MM.1S (cell line): Measurements from ENCODE around the gene SAFB.

Experiments used
- DNase-seq: peaks from one replicate; pipeline ENCODE4 v3.0.0-alpha.2; 2015
- H2AFZ ChIP-seq: fragments of 300-600 bp; sonication (generic); 2 replicates; pipeline ENCODE4 v1.6.0; 2016; ENCODE audit warnings: antibody characterized with exemption, low read length
- H3F3A ChIP-seq: fragments of 300-600 bp; sonication (generic); 2 replicates; pipeline ENCODE4 v1.6.1; 2016; ENCODE audit warnings: mild to moderate bottlenecking, antibody characterized with exemption, low read length, moderate library complexity, mixed read lengths; ENCODE audit not compliant: insufficient read depth
- H3K27ac ChIP-seq: fragments of 300-600 bp; sonication (generic); 2 replicates; pipeline ENCODE4 v1.5.1; 2016; ENCODE audit warnings: mild to moderate bottlenecking, low read length
- H3K27me3 ChIP-seq: fragments of 300-600 bp; sonication (generic); replicated peaks from 2 replicates; pipeline ENCODE4 v1.6.0; 2016; ENCODE audit warnings: low read length; ENCODE audit not compliant: insufficient read depth
- H3K36me3 ChIP-seq: fragments of 300-600 bp; sonication (generic); replicated peaks from 2 replicates; pipeline ENCODE4 v1.6.1; 2016; ENCODE audit warnings: mild to moderate bottlenecking, low read length, mixed read lengths; ENCODE audit not compliant: insufficient read depth
- H3K4me1 ChIP-seq: fragments of 300-600 bp; sonication (generic); 2 replicates; pipeline ENCODE4 v1.6.1; 2016; ENCODE audit warnings: low read length, mixed read lengths
- H3K4me2 ChIP-seq: fragments of 300-600 bp; sonication (generic); 2 replicates; pipeline ENCODE4 v1.6.0; 2016; ENCODE audit warnings: low read depth, low read length
- H3K4me3 ChIP-seq: fragments of 300-600 bp; sonication (generic); 2 replicates; pipeline ENCODE4 v1.5.1; 2016; ENCODE audit warnings: low read length, mixed read lengths
- H3K79me2 ChIP-seq: fragments of 300-600 bp; sonication (generic); 2 replicates; pipeline ENCODE4 v1.6.1; 2016; ENCODE audit warnings: mixed run types, low read length, mixed read lengths
- H3K9ac ChIP-seq: fragments of 300-600 bp; sonication (generic); 2 replicates; pipeline ENCODE4 v1.6.1; 2016; ENCODE audit warnings: low read length, mixed read lengths
- H3K9me2 ChIP-seq: fragments of 300-600 bp; sonication (generic); replicated peaks from 2 replicates; pipeline ENCODE4 v1.6.1; 2016; ENCODE audit warnings: mild to moderate bottlenecking, low read length, mixed read lengths; ENCODE audit not compliant: insufficient read depth
- H3K9me3 ChIP-seq: fragments of 300-600 bp; sonication (generic); replicated peaks from 2 replicates; pipeline ENCODE4 v1.6.1; 2016; ENCODE audit warnings: mild to moderate bottlenecking, low read length, mixed read lengths; ENCODE audit not compliant: insufficient read depth
- H4K20me1 ChIP-seq: fragments of 300-600 bp; sonication (generic); 2 replicates; pipeline ENCODE4 v1.6.1; 2016; ENCODE audit warnings: mild to moderate bottlenecking, low read length, moderate library complexity, mixed read lengths; ENCODE audit not compliant: insufficient read depth
- CTCF ChIP-seq: fragments of 300-600 bp; sonication (generic); IDR thresholded peaks from 2 replicates; pipeline ENCODE4 v1.5.1; 2016; ENCODE audit warnings: antibody characterized with exemption, low read length, mixed read lengths
- EZH2 ChIP-seq: fragments of 300-600 bp; sonication (generic); optimal IDR thresholded peaks from 2 replicates; pipeline ENCODE3; 2017; ENCODE audit warnings: low read depth, mild to moderate bottlenecking, antibody characterized with exemption, low read length, mixed read lengths
- EZH2phosphoT487 ChIP-seq: fragments of 300-600 bp; sonication (generic); IDR thresholded peaks from 2 replicates; pipeline ENCODE4 v1.6.1; 2018; ENCODE audit warnings: antibody characterized with exemption, low read length

Gene SAFB

GRCh38 chr19:5669212-5669611, 46.3 kb downstream of the SAFB start:
- Histone ChIP-seq H3K9me3 (no peaks in the 10 kb centered on the region), H3K27ac (no peak overlapping the region), H4K20me1 (no peaks in the 10 kb centered on the region), H3K79me2 (0 out of 2 replicates have a peak, but pooled peaks cover 7% of the 10 kb centered on the region), H3F3A (peaks cover 3% of the 10 kb centered on the region; the same call in 1 of the 2 replicates), H3K36me3 (peaks cover 22% of the 10 kb centered on the region), H3K4me3 (no peak overlapping the region), H3K27me3 (no peaks in the 10 kb centered on the region), H3K9me2 (no peaks in the 10 kb centered on the region), H2AFZ (no peak overlapping the region), H3K4me2 (no peak overlapping the region), H3K9ac (no peak overlapping the region), H3K4me1 (no peaks in the 10 kb centered on the region)
- TF ChIP-seq CTCF (no peak), EZH2 (no peak), EZH2phosphoT487 (no peak)
- DNase-seq = no peak

GRCh38 chr19:5671600-5671999, 48.7 kb downstream of the SAFB start:
- Histone ChIP-seq H3K27ac (no peak overlapping the region), H3K79me2 (no peaks in the 10 kb centered on the region), H3K9ac (no peak overlapping the region), H4K20me1 (no peaks in the 10 kb centered on the region), H3K27me3 (no peaks in the 10 kb centered on the region), H3F3A (peaks cover 3% of the 10 kb centered on the region; the same call in 1 of the 2 replicates), H3K9me3 (no peaks in the 10 kb centered on the region), H3K4me3 (no peak overlapping the region), H3K4me2 (no peak overlapping the region), H3K9me2 (no peaks in the 10 kb centered on the region), H3K36me3 (peaks cover 12% of the 10 kb centered on the region; the same call in 1 of the 2 replicates), H2AFZ (no peak overlapping the region), H3K4me1 (no peaks in the 10 kb centered on the region)
- no peak for DNase-seq
- TF ChIP-seq CTCF = no peak
- no peak for TF ChIP-seq EZH2phosphoT487
- no peak for TF ChIP-seq EZH2

- no peaks in the 10 kb centered on the region for H3K27me3 ChIP-seq
- peaks cover 3% of the 10 kb centered on the region; the same call in 1 of the 2 replicates for H3F3A ChIP-seq
- no peak overlapping the region for H3K9ac ChIP-seq
- H3K9me2 ChIP-seq = no peaks in the 10 kb centered on the region
- no peak overlapping the region for H2AFZ ChIP-seq
- no peaks in the 10 kb centered on the region for H4K20me1 ChIP-seq
- DNase-seq = no peak
- H3K27ac ChIP-seq = no peak overlapping the region
- H3K4me2 ChIP-seq = no peak overlapping the region
- no peak overlapping the region for H3K4me3 ChIP-seq
- H3K79me2 ChIP-seq = no peaks in the 10 kb centered on the region
- H3K4me1 ChIP-seq = no peaks in the 10 kb centered on the region
- TF ChIP-seq EZH2 = no peak
- TF ChIP-seq EZH2phosphoT487 = no peak
- no peak for TF ChIP-seq CTCF
- H3K36me3 ChIP-seq = peaks cover 8% of the 10 kb centered on the region; the same call in 1 of the 2 replicates
- H3K9me3 ChIP-seq = no peaks in the 10 kb centered on the region
Measured at GRCh38 chr19:5672708-5673459, 50.0 kb downstream of the SAFB start.
